GM18499 (cell line): ENCODE results near the gene RANBP3L.
"Not testable (repeated sequence)": the region's sequence is repeated elsewhere in the genome, so short reads cannot be mapped to it uniquely, and the experiment has no call there.

Experiments used
- ATAC-seq: cut with Tn5 transposase; IDR thresholded peaks from one replicate; pipeline ENCODE4 v1.9.1; 2021; ENCODE audit warnings: moderate number of reproducible peaks; ENCODE audit not compliant: insufficient read depth, unreplicated experiment

The RANBP3L gene

DNA sequence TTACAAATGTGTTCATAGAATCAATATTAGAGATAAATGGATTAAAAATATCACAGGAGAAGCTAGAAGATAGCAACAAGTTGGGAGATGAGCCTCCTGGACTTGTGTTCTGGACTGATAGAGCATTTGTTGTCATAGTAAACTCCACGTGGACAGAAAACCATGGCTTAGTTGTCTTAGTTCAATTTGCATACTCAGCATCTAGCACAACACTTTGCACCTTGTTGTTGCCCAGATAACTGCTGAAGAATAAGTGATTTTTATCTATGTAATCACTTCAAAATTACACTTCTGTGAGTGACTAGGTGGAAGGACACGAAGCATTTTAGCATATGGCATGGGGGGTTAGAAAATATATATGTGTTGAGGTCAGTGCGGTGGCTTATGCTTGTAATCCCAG is 4.0 kb downstream of the RANBP3L start:
- ATAC-seq: no peak

DNA sequence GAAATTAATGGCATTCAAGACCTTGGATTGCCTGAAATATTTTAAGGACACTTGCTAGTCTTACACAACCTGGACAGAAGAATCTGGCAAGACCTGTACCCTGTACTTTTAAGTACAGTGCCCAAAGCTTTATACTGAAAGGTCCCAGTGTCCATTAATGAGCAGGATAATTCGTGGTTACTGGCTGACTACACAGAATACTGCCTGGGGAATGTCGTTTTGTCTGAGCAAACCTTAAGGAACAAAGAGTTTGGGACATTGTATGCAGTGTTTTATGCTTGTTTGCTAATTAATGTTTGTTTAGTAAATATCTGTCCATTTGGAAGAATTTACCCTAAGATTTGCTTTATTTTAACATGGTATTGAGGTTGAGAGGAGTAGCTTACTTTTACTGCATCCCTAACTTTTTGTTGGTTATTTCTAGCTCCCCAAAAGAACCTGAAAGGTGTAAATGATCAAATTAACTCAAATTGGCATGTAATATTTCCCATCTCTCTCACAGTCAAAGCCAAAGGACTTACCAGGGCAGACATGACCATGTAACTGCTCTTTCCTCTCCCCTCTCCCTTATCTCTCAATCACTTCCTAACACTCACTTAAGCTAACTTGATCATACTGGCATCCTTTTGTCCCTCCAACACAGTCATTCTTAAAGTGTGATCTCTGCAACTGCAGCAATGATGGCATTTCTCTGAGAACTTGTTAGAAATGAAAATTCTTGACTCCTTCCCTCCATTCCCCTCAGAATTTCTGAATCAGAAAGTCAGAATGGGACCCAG is 15.7 kb downstream of the RANBP3L start:
- no peak for ATAC-seq

DNA sequence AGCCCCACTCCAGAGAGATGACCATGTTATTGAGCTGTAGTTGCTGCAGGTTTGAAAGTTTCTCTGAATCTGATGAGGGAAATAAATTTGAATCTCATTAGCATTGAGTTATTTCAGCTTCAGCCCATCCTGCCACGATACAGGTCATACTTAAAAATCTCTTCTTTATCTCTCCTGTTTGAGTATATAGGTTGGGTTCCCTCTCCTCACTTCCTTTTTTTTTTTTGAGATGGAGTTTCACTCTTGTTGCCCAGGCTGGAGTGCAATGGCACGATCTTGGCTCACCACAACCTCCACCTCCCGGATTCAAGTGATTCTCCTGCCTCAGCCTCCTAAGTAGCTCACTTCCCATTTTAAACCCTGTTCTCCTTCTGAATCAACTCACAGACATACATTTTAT is 17.9 kb downstream of the RANBP3L start:
- ATAC-seq: not testable (repeated sequence)

DNA sequence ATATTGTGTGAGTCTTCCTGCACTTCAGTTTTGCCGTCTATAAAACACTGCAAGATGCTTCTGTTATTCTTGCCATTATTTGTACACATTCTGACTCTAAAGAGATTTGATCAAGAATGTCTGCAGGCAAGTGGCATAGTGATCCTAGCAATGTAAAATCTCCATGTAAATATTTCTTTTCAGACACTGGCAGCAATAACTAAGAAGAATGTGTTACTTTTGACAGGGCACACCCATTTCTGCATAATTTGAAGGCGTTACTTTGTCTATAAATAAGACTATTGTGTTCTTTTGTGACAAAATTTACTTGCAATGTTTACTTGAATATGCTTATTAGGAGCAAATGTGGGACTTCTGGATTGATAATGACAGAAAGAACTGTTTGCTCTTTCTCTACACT is 20.1 kb downstream of the RANBP3L start:
- no peak for ATAC-seq

DNA sequence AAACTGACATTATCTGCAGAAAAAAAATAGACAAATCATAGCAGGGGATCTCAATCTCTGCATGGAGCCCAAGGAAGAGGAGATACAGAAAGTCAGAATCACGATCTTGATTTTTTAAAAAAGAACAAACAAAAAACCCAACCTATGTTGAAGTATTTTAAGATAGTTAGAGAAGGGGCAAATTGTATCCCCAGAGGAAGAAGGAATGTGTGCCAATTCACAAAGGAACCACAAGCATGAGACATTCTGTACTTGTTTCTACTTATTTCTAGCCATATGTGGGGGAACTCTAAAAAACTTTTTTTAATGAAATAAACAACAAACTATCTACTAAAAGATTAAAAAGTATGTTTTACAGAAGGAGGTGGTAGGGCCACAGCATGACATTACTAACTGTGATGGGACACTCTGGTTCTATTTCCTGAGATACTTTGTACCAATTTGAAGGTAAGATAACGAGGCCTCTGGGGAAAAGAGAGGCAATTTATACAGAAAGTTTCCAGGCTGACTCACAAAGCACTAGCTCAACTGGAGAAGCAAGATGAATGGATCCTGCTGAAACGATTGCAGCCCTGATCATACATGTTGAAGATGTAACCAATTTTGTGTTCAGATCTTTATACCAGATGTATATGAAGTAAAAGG is 22.5 kb downstream of the RANBP3L start:
- no peak for ATAC-seq

DNA sequence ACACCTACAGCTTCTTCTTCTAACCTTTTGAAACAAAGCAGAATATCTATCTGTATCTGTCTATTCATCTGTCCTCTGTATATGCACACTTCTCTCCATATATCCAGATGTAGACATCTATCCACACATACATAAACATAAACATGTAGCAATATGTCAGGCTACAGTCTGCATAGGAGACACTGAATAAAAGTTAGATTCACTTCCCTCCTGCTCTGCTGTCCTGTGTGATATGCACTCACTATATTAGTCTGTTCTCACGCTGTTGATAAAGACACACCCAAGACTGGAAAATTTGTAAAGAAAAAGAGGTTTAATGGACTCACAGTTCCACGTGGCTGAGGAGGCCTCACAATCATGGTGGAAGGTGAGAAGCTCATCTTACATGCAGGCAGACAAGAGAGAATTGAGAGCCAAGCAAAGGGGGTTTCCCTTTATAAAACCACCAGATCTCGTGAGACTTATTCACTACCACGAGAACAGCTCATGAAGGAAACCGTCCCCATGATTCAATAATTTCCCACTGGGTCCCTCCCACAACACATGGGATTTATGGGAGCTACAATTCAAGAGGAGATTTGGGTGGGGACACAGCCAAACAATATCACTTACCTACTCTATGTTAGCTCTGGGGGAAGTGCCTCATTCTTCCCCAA is 24.1 kb downstream of the RANBP3L start:
- ATAC-seq: no peak

DNA sequence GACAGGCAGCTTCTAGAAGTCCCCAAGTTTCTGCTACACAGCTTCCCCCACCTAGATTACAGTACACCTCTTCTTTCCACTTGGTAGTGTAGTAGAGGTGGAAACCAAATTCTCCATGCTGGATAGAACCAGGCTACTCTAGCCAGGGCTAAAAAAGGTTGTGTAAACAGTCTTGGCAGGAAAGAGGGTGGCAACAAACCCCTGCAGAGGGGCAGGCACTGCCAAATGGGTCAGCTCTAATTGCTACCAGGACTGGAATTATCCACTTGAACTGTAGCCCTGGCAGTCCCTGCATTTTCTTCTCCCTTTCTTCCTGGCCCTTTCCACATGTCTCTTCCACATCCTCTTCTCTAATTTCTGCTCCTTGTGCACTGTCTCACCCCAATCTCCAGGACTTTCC is 24.8 kb downstream of the RANBP3L start:
- ATAC-seq: no peak

DNA sequence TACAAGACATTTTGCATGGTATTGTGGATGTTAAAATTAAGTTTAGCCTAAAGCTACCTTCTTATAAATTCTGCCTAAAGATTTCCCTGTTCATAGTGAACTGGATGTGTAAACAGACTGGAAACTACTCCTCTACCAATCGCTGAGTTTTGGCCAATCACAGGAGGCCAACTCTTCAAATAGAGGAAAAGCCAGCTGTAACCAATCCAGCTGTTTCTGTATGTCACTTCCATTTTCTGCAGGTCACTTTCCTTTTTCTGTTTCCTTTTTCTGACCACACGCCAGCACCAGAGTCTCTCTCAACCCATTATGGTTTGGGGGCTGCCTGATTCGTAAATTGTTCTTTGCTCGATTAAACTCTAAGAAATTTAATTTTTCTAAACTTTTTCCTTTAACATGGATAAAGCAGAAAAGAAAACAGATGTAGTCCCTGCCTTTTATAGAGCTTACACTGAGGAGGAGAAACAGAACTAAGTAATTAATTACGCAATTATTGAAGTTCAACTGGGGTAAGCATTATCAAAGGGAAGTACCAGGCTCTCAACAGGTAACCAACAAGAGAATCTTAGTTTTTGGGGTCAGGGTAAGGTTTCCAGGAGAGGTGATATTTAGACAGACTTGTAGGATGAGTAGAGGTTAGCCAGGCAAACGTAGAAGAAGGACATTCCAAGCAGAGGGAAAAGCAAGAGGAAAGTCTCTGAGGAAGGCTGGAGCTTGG is 27.7 kb downstream of the RANBP3L start:
- no peak for ATAC-seq

DNA sequence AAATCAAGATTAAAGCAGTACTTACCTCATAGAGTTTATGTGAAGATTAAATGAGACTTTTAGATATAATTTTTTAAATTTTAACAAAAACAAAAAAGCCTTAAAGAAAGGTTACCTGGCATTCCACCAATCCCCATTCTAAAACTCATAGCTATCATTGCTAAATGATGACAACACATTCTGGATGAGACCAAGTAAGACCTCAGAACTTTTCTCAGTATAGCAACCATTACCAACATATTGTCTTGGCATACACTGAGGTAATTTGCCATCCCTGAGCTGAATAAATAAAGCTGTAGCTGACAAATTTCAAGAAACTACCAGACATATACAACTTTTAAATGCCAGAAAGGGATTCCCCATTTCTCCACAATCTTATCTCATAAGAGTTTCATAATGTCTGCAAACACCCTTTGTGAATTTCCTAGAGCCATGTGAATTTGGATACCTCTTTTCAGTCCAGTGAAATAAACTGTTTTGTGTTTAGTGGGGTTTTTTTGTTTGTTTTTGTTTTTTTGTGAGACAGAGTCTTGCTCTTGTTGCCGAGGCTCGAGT is 29.5 kb downstream of the RANBP3L start:
- ATAC-seq: no peak

DNA sequence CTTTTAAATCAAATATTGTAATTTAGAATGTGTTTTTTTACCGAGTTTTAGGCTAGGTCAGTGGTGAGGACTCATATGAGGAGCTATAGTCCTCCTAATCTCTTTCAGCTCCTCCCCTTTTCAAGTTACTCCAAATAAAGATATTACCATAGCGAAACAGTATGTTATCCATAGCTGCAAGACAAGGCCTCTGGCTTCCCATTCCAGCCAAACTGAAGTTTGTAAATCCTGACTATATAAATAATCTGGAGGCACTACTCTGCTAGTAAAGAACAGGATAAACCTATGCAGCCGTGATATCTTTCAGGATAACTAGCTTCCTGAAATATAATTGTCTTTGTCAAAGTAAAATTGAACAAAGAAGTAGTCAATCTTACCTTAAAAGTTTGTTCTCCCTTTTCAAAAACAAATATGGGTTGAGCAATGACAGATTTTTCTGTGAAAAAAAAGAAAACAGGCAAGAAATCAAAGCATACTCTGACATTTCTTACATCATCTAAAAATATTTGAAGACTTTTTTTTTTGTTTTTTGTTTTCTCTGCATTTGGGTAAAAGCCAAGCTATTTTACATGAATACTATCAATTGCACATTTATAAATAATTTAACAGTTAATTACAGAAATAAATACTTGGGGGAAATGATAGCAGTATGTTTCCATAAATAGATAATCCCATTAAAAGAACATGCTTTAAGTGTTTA is 30.7 kb downstream of the RANBP3L start:
- ATAC-seq: no peak

DNA sequence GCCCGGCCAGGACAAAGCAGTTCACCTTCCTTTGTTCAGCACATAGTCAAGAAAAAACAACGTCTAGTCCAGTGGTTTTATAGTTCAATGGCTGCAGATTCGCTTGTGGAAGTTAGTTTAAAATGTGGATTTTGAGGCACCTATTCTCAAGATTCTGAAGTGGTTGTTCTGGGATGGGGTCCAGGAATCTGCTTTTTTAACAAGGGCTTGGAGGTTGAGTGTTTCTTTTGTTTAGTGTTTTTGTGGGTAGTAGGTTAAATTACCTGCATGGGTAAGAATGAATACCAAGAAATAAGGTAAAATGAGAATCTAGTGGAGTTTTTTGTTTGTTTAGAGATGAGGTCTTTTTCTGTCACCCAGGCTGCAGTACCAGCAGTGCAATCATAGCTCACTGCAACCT is 31.5 kb downstream of the RANBP3L start:
- ATAC-seq: no peak

DNA sequence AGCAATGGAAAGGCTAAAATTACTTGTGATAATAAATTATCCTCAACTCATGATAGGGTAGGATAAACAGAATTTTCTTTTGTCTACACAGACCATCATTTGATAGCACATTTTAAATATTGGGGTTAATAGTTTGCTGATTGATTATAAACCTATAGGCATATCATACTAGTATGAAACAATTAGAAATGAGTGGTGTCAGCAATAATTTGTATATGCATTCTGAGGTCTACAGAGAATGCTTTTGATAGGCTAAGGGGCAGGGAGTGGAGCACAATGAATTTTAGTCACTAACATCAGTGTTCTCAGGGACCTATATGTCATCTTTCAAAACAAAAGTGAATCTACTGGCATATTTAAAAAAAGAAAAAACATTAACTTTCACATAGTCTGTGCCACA is 32.2 kb downstream of the RANBP3L start:
- no peak for ATAC-seq

DNA sequence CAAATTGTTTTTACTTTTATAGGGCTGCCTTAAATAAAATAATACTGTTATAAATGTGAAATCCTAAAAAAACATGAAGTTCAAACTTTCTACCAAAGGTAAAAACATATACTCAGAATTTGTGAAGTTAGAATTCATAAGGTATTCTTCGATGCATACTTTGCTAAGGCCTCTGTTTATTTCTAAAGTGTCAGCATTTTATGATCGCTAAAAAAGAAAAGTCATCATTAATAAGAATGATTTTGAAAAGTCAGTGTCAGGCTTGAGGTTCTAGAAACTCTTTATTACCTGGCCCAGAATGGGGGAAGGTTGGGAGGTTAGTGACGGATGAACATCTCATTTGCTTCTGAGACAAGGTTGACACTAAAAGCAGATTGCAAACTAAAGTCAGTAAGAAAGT is 33.8 kb downstream of the RANBP3L start:
- ATAC-seq: no peak

DNA sequence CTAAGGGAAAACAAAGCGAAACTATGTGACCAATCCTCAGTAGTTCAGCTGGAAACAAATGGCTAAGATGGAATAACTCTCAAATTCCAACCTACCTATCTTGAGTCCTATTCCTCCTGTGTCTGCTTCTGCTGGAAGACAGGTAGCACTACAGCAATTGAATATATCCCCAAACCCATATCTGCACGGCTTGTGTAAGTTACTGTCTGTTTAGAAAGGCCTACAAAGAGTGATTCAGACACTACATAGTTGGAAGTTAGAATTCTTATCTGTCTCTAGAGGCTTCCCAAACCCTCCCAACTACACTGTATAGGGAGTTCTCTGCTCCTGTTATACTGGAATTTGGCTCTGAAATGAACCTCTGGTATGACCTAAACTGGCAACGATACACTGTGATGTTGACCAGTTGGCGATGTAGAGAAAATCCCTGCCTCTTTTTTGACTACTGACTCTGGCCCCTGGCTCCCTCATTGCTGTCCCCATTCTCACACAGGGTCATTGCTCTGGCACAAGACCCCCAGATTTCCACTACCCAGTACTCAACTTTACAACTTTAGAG is 37.4 kb downstream of the RANBP3L start:
- ATAC-seq: no peak

DNA sequence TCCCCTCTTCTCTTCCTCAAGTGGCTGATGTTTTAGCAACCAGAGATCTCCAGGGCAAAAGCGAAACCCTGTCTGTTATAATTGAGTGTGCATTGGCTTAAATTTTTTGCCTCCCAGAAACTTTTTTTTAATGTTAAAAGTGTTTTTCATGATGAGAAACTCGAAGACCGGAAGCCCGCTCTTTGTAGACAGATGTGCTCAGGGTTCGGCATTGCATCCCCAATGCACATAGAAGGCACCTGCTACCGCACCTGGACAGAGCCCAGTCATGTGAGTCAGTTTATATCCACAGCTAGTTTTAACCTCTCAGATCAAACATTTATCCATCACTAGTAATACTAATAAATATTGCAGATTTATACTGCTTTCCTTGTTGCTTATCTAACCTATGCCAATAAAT is 40.5 kb downstream of the RANBP3L start:
- no peak for ATAC-seq

DNA sequence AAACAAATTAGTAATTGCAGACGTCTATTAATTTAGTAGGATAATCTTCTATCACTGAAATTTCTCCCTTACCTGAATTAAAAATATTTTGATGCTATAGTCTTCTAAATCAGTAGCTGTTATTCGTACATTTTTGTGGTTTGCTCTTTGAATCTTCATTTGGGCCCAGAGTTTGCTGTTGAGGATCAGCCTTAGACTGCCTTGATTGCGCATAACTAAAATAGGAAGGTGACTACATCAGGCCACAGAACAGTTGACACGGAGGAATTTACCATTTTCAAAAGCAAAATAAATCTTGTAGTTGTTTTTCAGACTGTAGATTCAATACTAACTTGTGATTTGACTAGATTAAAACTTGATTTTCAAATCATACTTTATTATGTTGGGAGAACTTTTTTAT is 48.1 kb downstream of the RANBP3L start:
- no peak for ATAC-seq

DNA sequence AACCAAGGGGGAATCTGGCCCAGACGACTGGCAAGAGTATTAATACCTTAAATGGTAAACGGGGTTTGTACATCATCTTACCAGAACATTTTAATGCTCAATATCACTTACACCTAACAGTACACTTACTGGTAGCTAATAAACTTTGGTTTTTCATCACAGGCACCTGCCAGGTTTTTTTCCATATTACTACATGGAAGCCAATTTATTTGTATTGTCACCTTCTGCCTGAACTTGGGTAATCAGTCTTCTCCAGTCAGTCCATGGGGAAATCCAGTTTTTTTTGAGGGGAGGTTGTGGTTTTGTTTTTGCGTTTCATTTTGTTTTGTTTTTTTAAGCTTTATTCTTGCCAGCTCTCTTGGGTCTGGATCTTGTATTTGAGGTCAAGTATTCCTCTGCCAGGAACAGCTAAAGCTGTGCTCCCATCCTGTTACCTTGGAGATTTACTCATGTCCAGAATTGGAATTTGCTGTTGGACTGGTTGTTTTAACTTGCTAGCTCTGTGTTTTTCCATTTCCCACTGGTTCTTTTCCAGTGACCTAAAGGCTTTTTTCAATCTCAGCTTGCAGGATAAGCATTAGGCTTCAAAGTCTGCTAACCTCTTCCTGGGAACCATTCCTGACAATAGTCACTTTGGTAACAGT is 48.9 kb downstream of the RANBP3L start:
- ATAC-seq: no peak

DNA sequence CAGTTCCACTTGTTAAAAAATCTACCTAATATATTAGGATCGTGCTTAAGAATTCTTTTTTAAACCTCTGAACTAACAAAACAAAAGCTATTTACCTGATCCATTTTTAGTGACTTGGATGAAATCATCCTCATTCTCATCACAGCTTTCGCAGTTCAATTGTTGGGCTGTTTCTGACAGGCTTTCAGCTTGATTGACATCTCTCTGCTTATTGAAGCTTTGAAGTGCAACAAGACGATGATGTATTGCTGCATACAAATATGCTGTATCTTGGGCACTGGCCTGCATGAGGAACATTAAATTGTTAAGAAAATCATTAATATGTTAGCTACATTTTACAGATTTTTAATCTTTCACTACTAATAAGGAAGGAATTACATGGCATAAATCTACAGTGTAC is 50.5 kb downstream of the RANBP3L start:
- ATAC-seq: no peak

DNA sequence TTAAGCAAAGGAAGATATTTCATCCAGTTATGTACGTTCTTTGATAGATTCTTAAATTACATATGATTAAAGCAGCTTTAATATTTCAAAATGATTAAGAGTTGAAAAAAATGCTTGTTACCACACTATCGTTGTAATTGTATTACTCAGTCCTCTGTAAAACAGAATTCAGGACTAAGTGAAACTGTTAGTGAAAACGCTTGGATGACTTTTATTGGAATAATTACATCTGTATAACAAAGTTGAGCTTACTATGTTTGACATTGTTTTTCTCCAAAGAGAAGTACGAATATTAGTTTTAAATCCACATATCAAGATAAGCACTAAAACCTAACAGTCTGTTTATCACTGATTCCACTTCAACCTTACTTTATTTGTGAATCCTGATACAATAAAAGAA is 51.3 kb downstream of the RANBP3L start:
- no peak for ATAC-seq
